ACC112 (cell line): ENCODE results near the gene ZNF559.
A peak's percentile ranks its signal among the peaks of the same experiment; 100 is the strongest.

Experiments
- H2AFZ ChIP-seq: fragments of 200-600 bp; sonication (generic); one replicate; pipeline ENCODE4 v1.6.0; 2017; ENCODE audit warnings: antibody characterized with exemption, low read length; ENCODE audit not compliant: unreplicated experiment
- H3K27ac ChIP-seq: fragments of 200-600 bp; sonication (generic); 2 replicates; pipeline ENCODE4 v1.5.1; 2014; ENCODE audit warnings: low read depth, mild to moderate bottlenecking, antibody characterized with exemption, low read length, moderate library complexity
- H3K27me3 ChIP-seq: fragments of 200-600 bp; sonication (generic); 2 replicates; pipeline ENCODE4 v1.6.1; 2014; ENCODE audit warnings: mild to moderate bottlenecking, antibody characterized with exemption, low read length, moderate library complexity, mixed read lengths; ENCODE audit not compliant: insufficient read depth
- H3K36me3 ChIP-seq: fragments of 200-600 bp; sonication (generic); 2 replicates; pipeline ENCODE4 v1.6.1; 2016; ENCODE audit warnings: mild to moderate bottlenecking, antibody characterized with exemption, low read length, moderate library complexity, mixed read lengths; ENCODE audit not compliant: insufficient read depth
- H3K4me1 ChIP-seq: fragments of 200-600 bp; sonication (generic); one replicate; pipeline ENCODE4 v1.6.1; 2016; ENCODE audit warnings: low read length, mixed read lengths; ENCODE audit not compliant: insufficient read depth, unreplicated experiment, control insufficient read depth
- H3K4me3 ChIP-seq: fragments of 200-600 bp; sonication (generic); 2 replicates; pipeline ENCODE4 v1.5.1; 2014; ENCODE audit warnings: mild to moderate bottlenecking, low read depth, low read length
- H3K79me2 ChIP-seq: fragments of 200-600 bp; sonication (generic); one replicate; pipeline ENCODE4 v1.6.0; 2016; ENCODE audit warnings: low read length; ENCODE audit not compliant: control insufficient read depth, unreplicated experiment, insufficient read depth

The ZNF559 gene

DNA sequence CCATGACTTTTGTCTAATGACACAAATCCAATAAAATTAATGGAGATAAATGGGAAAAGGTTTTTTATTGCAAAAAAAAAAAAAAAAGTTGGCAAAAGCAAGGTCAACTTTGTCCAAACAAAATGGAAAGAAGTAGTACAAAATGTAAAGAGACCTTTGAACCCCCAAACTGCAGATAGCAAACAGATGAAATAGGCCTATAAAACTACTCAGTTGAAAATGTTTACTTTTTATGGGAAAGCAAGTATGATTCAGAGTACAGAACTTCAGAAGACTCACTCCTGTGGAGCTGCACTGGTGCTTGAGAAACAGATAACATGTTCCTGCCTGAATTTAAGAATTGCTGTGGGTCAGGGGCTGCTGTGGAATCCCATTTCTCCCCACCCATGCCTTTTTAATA is 29.0 kb downstream of the ZNF559 start:
- Histone ChIP-seq H3K4me3 (no peak overlapping the region), H3K27me3 (no peaks in the 10 kb centered on the region), H3K27ac (no peak overlapping the region), H2AFZ (no peak overlapping the region), H3K79me2 (no peaks in the 10 kb centered on the region), H3K36me3 (no peaks in the 10 kb centered on the region), H3K4me1 (no peaks in the 10 kb centered on the region)

DNA sequence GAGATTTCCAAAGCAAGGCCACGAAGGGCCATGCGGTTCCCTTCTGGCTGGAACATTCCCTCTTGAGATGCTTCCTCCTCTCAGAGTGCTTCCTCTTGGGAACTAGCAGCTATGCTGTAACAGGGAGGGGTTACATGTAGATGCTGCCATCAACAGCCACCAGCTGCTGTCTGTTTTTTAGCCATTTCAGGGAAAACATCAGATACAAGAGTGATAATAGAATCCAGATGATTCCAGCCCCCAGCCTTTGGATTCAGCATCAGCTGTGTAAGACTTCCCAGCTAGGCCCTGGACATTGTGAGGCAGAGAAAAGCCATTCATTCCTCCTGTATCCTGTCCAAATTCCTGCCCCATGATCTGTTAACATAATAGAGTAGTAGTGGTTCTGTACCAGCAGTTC is 30.7 kb downstream of the ZNF559 start:
- no peak overlapping the region for H2AFZ ChIP-seq
- peaks cover 2% of the 10 kb centered on the region; the same call in 1 of the 2 replicates for H3K36me3 ChIP-seq
- no peak overlapping the region for H3K4me3 ChIP-seq

DNA sequence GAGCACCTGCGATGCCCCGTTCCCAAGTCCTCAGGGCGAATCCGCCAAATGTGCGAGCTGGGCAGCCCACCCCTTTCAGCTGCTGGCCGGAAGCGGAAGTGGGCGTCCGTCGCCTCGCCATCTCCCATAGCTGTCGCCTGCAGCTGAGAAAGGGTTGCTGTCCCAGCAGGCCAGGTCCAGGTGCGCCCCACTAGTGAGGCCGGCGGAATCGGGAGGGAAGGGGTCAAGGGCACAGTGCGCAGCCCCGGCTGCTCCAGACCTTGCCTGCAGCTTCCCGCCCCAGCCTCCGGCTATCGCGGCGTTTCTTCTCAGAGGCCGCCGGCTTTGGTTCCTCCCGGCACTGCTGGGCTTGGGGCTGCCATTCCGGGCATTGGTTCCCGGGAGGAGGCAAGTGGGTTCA is 38.9 kb downstream of the ZNF559 start, which contains the start of gene ZNF177:
Gene ZNF177, plus strand, starts transcription at position 109 of the 400 bp plus-strand sequence. CDS start 15,299 bp downstream, outside the sequence.
- Histone ChIP-seq H3K27me3 (no peaks in the 10 kb centered on the region), H3K27ac (no peak within 1 kb of the TSS), H3K4me3 (peak within 1 kb of the TSS; percentile 74), H3K36me3 (peaks cover 6% of the 10 kb centered on the region; the same call in 1 of the 2 replicates), H3K79me2 (no peaks in the 10 kb centered on the region), H2AFZ (peak within 1 kb of the TSS; percentile 38), H3K4me1 (no peaks in the 10 kb centered on the region)

More for the DNA sequence above, 30.7 kb downstream of the ZNF559 start:
- H3K27ac ChIP-seq: no peak overlapping the region
- no peaks in the 10 kb centered on the region for H3K4me1 ChIP-seq
- H3K79me2 ChIP-seq: no peaks in the 10 kb centered on the region
- no peaks in the 10 kb centered on the region for H3K27me3 ChIP-seq

DNA sequence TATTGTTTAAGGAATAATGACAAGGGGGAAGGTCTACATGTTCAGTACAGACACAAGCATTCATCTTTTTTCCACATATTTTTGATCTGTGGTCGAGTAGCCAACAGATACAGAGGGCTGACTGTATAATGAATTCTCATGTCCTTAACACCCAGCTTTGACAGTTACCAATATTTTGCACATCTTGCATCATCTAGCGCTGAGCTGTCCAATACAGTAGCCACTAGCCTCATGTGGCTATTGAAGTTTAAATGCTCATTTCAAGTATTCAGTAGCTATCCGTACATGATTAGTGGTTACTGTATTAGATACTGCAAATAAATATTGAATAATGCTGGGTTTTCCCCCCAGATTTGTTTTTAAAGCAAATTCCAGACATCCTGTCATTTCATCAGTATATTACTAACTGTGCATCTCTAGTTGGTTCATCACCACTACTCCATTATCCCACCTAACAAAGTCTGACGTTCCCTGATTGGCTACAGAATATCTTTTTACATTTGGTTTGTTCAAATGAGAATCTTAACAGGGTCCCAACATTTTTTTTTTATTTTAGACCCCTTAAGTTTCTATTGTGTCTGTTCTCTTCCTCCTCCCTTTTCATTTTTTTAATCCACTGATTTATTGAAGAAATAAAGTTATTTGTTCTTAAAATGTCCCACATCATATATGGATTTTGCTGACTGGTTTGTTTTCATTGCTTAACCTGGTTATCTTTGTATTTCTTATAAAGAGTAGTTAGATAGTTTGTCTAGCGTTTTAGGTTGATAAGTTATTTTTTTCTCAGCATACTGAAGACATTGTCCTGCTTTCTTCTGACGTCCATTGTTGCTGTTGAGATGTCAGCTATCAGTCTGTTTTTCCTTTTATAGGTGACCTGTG is 47.0 kb downstream of the ZNF559 start:
- no peak overlapping the region for H2AFZ ChIP-seq
- peaks cover 34% of the 10 kb centered on the region for H3K36me3 ChIP-seq

DNA sequence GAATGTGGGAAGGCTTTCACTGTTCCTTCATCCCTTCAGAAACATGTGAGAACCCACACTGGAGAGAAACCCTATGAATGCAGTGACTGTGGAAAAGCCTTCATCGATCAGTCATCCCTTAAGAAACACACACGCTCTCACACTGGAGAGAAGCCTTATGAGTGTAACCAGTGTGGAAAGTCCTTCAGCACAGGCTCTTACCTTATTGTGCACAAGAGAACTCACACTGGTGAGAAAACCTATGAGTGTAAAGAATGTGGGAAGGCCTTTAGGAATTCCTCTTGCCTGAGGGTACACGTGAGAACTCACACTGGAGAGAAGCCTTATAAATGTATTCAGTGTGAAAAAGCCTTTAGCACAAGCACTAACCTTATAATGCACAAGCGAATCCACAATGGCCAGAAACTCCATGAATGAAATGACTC is 57.4 kb downstream of the ZNF559 start:
- Histone ChIP-seq H3K4me3 (no peak overlapping the region), H3K36me3 (peaks cover 96% of the 10 kb centered on the region), H3K4me1 (no peaks in the 10 kb centered on the region), H3K27me3 (no peaks in the 10 kb centered on the region), H2AFZ (no peak overlapping the region), H3K27ac (no peak overlapping the region), H3K79me2 (no peaks in the 10 kb centered on the region)

More for the DNA sequence above, 47.0 kb downstream of the ZNF559 start:
- Histone ChIP-seq H3K4me1 (no peaks in the 10 kb centered on the region), H3K4me3 (no peak overlapping the region), H3K27ac (no peak overlapping the region), H3K79me2 (no peaks in the 10 kb centered on the region), H3K27me3 (no peaks in the 10 kb centered on the region)
